ENCODE results near the gene ZNF709.

The ZNF709 gene

GRCh38 chr19:12484371-12485051 lies at the start of gene ZNF709:
ZNF709 (minus strand) TSS chr19:12484816; CDS start chr19:12484657, 159 bp downstream.
- TF ChIP-seq CTCF (IDR thresholded peaks at IDR 0.05; ENCODE audit: borderline replicate concordance, insufficient read depth, low read depth, low read length) = no peak
- H3K4me3 ChIP-seq (ENCODE audit: low read depth, low read length) = peak within 1 kb of the TSS; percentile 86

- no peak for TF ChIP-seq CTCF (IDR thresholded peaks at IDR 0.05; ENCODE audit: borderline replicate concordance, insufficient read depth, low read depth, low read length)
- H3K4me3 ChIP-seq (ENCODE audit: low read depth, low read length) = no peak overlapping the region
These were observed 42.6 kb upstream of the ZNF709 start for GRCh38 chr19:12527034-12527836.

DNA sequence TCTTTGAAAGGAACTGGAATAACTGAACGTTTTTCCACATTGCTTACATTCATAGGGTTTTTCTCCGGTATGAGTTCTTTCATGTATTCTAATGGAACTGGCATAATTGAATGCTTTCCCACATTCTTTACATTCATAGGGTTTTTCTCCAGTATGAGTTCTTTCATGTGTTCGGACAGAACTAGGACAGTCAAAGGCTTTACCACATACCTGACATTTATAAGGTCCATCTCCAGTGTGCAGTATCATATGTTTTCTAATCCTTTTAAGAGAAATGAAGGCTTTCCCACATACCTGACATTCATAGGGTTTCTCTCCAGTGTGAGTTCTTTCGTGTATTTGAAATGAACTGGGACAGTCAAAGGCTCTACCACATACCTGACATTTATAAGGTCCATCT lies 41.9 kb upstream of the ZNF709 start:
- no peak overlapping the region for H3K4me3 ChIP-seq (ENCODE audit: low read depth, low read length)
- no peak for TF ChIP-seq CTCF (IDR thresholded peaks at IDR 0.05; ENCODE audit: borderline replicate concordance, insufficient read depth, low read depth, low read length)

DNA sequence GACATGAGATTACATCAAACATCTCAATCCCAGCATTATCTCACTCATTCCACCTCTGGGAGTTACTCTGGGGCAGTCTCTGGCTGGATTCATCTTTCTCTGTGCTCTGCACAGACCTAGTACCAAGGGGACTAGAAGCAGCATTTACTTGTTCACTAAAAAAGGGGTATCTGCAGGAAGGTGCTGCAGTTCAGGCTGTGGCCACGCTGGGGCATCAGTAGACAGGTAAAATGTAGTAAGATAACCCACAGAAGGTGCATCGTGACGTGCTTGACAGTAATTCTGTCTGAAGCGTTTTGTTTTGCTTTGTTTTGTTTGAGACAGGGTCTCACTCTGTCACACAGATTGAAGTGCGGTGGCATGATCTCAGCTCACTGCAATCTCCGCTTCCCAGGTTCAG lies 37.4 kb upstream of the ZNF709 start:
- TF ChIP-seq CTCF (IDR thresholded peaks at IDR 0.05; ENCODE audit: borderline replicate concordance, insufficient read depth, low read depth, low read length) = 0 out of 2 replicates have a peak, but pooled peaks have one; percentile 6
- H3K4me3 ChIP-seq (ENCODE audit: low read depth, low read length) = no peak overlapping the region

DNA sequence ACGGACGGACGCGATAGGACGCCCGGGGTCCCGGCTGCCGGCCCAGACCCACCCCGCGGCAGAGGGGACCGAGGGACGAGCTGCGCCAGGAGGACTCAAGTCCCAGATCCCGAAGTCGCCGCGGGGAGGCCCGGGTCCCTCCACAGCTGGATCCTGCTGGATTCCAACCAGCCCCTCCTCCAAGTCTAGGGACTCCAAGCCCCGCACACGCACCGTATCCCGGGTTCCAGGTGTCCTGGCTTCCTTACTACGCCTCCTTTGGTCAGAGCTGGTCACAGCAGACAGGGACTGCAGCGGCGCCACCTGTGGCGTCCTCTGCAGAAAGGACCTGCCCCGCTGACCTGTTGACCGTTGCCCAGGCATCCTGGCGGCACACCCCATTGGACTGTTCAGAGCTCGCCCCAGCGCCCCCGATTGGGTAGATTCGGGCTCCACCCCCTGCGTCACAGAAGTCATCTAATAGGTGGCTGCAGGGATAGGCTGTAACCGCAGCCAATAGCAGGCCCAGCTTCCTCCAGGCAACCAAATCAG lies 29.0 kb upstream of the ZNF709 start:
- no peak for TF ChIP-seq CTCF (IDR thresholded peaks at IDR 0.05; ENCODE audit: borderline replicate concordance, insufficient read depth, low read depth, low read length)
- no peak overlapping the region for H3K4me3 ChIP-seq (ENCODE audit: low read depth, low read length)

DNA sequence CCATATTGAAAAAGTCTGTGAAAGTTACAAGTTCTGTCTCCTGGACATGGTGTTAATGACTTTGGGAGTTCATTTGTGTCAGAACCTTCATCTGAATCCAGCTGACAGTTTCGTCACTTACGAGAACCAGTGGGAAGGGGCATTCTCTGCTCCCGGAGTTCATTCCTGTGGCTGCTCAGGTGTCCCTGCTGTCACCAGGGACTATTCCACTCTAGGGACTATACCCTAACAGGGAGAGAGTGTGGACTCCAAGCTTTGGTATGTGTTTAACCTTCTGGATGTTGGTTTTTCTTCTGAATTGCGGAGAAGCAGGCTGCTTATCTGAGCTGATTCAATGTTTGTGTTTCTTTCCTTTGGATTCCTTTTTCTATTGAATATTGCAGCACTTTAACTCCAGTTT lies 12.4 kb upstream of the ZNF709 start:
- no peak overlapping the region for H3K4me3 ChIP-seq (ENCODE audit: low read depth, low read length)
- no peak for TF ChIP-seq CTCF (IDR thresholded peaks at IDR 0.05; ENCODE audit: borderline replicate concordance, insufficient read depth, low read depth, low read length)
